Midbrain (tissue), 1 donor: ENCODE results near the gene RBMS3.
"Not testable (repeated sequence)": the region's sequence is repeated elsewhere in the genome, so short reads cannot be mapped to it uniquely, and the experiment has no call there.

Experiments
- DNase-seq: peaks from one replicate; lab custom pipeline; 2025; lab: John Stamatoyannopoulos, UW

The RBMS3 gene

GRCh38 chr3:29280404-29281093, at the start of gene RBMS3:
RBMS3 (plus strand) TSS chr3:29281071.
- peak; percentile 74 for DNase-seq

- DNase-seq, result not testable (repeated sequence)
These were observed 47.7 kb upstream of the RBMS3 start for GRCh38 chr3:29233126-29233525.

- DNase-seq, result no peak
These were observed 44.6 kb upstream of the RBMS3 start for GRCh38 chr3:29236146-29236840.

- DNase-seq, result no peak
These were observed 41.5 kb upstream of the RBMS3 start for GRCh38 chr3:29239376-29239775.

- no peak for DNase-seq
These were observed 40.6 kb upstream of the RBMS3 start for GRCh38 chr3:29240248-29240647.

- no peak for DNase-seq
These were observed 40.0 kb upstream of the RBMS3 start for GRCh38 chr3:29240887-29241286.

- DNase-seq, result no peak
These were observed 39.0 kb upstream of the RBMS3 start for GRCh38 chr3:29241855-29242254.

- DNase-seq, result no peak
These were observed 38.6 kb upstream of the RBMS3 start for GRCh38 chr3:29242296-29242695.

- DNase-seq, result no peak
These were observed 35.4 kb upstream of the RBMS3 start for GRCh38 chr3:29245441-29245840.

- DNase-seq, result no peak
These were observed 33.7 kb upstream of the RBMS3 start for GRCh38 chr3:29247088-29247745.

- no peak for DNase-seq
These were observed 31.0 kb upstream of the RBMS3 start for GRCh38 chr3:29249829-29250345.

- DNase-seq, result no peak
These were observed 24.8 kb upstream of the RBMS3 start for GRCh38 chr3:29255854-29256696.

- DNase-seq, result no peak
These were observed 22.7 kb upstream of the RBMS3 start for GRCh38 chr3:29258161-29258560.

GRCh38 chr3:29261119-29261518, 19.8 kb upstream of the RBMS3 start:
- no peak for DNase-seq

GRCh38 chr3:29263476-29263875, 17.4 kb upstream of the RBMS3 start:
- DNase-seq, result no peak

GRCh38 chr3:29265509-29266072, 15.3 kb upstream of the RBMS3 start:
- DNase-seq, result no peak

- no peak for DNase-seq
These were observed 13.6 kb upstream of the RBMS3 start for GRCh38 chr3:29267226-29267625.

GRCh38 chr3:29268651-29269050, 12.2 kb upstream of the RBMS3 start:
- DNase-seq, result no peak

- no peak for DNase-seq
These were observed 10.1 kb upstream of the RBMS3 start for GRCh38 chr3:29270752-29271151.

GRCh38 chr3:29271475-29271874, 9.4 kb upstream of the RBMS3 start:
- no peak for DNase-seq

GRCh38 chr3:29274667-29275066, 6.2 kb upstream of the RBMS3 start:
- DNase-seq, result no peak

- DNase-seq, result no peak
These were observed 5.6 kb upstream of the RBMS3 start for GRCh38 chr3:29275309-29275708.
